ENCODE results near the gene JARID2.

- TF ChIP-seq CTCF (IDR thresholded peaks at IDR 0.05) (no peak), POLR2A (IDR thresholded peaks at IDR 0.05) (no peak), EP300 (IDR thresholded peaks at IDR 0.05) (no peak), POLR2AphosphoS5 (IDR thresholded peaks at IDR 0.05) (no peak)
Measured at GRCh38 chr6:15386756-15387112, 140.9 kb downstream of the JARID2 start.
